Stimulated activated CD4-positive, alpha-beta T cell treated with anti-CD3 and anti-CD28 coated beads, TNF-alpha, amount 100 ng/mL, for 1 hour (primary cell): ENCODE data around the gene CCDC88C.

Experiments used
- DNase-seq, 3 donors: peaks; one replicate each; pipeline ENCODE4 v3.0.0-alpha.2; 2020; ENCODE audit warnings: low read depth in 3 of 3, low spot score in 1 of 3

Gene CCDC88C

DNA sequence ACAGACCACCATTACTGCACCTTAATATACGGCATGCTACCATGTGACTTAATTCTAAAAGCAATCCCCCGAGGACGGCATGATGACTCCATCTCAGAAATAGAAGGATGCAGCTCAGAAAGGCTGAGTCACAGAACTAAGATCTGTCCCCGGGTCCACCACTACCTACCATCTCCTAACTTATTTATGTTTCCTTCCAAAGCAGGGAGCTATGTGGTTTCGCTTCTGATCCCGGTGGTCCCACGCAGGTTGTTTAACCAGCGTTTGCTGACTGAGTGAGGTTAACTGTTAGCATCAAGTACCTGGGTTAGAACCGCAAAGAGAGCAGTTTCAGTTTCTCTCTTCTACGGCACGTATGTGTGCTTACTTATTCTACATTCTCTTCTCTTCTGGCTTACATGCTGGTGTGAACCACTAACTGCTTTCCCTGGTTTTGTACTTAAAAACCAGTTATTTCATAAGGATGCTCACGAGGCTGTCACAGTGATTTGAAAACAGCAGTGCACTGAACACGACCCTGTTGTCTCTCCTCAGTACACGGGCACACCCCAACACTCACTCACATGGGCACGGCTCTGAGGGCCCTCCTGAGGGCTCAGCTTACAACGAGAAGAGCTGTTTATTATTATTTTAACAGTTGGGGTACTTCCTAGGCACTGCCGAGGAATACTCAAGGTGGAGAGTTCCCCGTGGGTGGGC is 66.7 kb downstream of the CCDC88C start:
- DNase-seq = no peak

DNA sequence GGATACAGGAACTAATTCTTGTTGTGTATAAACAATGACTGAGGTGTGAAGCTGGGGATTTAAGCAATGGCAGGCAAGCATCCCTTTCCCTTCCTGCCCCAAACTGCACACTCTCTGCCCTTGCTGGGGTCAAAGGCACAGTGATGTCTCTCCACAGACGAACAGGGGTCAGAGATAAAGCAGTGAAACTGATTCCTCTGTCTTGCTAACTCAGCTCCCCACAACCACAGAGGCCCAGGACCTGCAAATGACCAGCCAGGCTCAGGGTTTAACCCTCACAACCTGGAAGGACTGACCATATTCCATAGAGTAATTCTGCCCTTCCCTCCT is 67.2 kb downstream of the CCDC88C start:
- no peak for DNase-seq

- peak; percentile 37 to 46 (median 44) for DNase-seq
These were observed 68.0 kb downstream of the CCDC88C start for GRCh38 chr14:91349481-91350074.

- no peak for DNase-seq
These were observed 68.7 kb downstream of the CCDC88C start for GRCh38 chr14:91348845-91349465.

DNA sequence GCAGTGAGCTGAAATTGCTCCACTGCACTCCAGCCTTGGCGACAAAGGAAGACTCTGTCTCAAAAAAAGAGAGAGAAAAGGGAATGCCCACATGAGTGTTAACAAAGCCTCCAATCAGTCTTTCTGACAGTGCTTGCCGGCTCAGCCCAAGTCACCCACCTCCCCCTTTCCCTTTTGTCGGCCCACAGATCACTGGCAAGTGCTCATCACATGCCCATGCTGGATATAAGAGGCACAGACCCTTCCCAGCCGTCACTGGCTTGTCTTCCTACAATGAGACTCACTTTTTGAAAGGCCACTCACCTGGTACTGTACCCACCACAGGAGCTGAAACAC is 70.8 kb downstream of the CCDC88C start:
- DNase-seq = no peak

GRCh38 chr14:91344096-91344495 is 73.5 kb downstream of the CCDC88C start:
- no peak for DNase-seq

- DNase-seq = no peak
These were observed 74.6 kb downstream of the CCDC88C start for GRCh38 chr14:91343051-91343450.

GRCh38 chr14:91342206-91342760 is 75.3 kb downstream of the CCDC88C start:
- no peak for DNase-seq

DNA sequence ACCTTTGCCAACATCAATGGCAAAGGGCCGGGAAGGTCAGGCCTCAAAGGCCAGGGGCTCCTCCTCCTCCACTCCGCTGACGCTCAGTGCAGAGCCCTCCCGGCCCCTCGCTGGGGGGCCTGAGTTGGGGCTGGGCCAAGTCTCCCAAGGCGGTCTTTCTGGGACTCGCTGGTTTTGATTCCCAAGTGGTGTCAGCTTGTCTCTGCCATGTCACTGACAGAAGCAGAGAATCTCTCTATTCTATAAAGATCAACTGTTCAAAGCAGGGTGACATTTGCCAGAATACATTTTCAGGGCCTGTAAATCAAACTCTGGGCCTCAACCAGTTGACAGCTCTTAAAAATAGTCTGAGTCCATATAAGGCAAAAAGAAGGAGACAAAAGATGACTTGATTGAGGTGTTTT is 75.9 kb downstream of the CCDC88C start:
- no peak for DNase-seq

DNA sequence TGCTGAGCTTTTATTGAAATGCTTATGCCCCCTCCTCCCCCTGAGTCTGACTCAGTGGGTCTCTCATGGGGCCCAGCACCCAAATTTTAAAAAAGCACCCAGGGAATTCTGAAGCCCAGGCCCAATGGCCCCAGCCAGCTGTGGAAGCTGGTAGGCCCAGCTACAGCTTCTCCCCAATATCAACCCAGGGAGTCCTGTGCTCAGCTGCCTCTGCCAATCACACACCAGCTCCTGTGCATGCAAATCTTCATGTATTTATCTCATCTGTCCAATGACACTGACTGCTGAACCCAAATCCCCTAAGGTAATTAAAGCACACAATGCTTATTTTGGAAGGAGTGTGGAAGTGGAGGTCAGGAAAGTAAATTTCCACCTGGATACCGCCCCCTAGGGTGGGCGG is 76.3 kb downstream of the CCDC88C start:
- DNase-seq = no peak

GRCh38 chr14:91339671-91340369 is 77.8 kb downstream of the CCDC88C start:
- DNase-seq = no peak

DNA sequence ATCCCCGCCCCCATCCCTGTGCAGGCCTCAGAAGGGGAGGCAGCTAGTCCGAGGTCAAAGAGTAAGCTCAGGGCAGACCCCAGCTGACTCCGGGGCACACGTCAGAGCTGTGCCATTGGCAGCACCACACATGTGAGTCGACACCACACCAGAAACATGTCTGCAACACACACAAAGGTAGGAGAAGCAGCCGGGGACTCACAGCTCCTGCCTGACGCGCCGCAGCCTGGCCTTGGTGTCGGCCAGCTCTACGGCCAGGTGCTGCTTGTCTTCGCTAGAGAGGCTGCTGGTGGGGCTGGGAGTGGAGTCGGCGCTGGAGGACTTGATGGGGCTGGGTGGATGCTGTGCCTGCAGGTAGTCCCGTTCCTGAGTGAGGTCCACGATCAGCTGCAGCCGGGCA is 78.5 kb downstream of the CCDC88C start:
- DNase-seq = no peak

GRCh38 chr14:91338379-91338778 is 79.2 kb downstream of the CCDC88C start:
- no peak for DNase-seq

GRCh38 chr14:91337699-91338335 is 79.8 kb downstream of the CCDC88C start:
- no peak for DNase-seq

DNA sequence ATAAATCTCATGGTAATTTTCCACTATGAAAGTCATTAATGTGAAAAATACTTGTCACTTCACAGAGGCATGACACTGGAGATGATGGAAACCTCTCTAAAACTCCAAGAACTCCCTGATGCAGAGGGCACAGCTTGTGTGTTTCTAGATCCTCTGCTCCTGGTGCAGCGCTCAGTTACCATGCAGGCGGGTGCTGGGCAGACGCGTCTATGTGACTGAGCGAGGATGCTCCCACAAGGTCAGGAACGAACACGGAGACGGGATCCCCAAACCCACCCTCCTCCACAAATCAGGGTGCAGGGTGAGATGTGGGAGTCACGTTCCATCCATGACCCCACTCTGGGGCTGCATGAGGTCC is 81.5 kb downstream of the CCDC88C start:
- DNase-seq = no peak

- no peak for DNase-seq
These were observed 82.2 kb downstream of the CCDC88C start for GRCh38 chr14:91335191-91336092.

GRCh38 chr14:91333650-91334039 is 84.0 kb downstream of the CCDC88C start:
- no peak for DNase-seq

DNA sequence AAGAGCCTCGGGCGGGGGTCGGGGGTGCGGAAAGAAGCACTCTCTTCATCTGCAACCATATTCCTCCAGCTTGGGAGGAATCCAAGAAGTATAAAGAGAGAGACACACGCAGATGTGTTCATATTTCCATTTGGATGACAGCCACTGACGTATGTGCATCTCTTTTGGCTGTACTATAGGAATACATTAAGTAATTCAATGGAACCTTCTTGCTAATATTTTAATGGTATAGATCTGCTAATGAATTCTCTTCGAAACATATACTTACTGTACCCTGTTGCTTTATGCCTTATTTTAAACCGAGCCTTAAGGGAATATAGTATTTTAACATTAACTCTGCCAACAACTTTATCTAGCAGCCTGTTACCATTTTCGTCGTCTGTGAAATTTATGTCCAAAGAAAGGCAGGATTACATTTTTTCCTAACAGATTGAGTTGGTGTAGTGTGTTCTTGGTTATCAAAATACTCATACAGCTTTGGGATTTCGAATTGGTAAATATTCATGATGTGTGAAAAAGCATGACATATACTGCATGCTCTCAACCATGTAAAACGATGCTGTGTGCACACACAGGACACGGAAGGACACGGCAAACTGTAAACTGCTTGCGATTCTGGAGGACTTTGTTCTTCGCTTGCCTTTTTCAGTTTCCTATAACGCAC is 84.5 kb downstream of the CCDC88C start:
- no peak for DNase-seq

DNA sequence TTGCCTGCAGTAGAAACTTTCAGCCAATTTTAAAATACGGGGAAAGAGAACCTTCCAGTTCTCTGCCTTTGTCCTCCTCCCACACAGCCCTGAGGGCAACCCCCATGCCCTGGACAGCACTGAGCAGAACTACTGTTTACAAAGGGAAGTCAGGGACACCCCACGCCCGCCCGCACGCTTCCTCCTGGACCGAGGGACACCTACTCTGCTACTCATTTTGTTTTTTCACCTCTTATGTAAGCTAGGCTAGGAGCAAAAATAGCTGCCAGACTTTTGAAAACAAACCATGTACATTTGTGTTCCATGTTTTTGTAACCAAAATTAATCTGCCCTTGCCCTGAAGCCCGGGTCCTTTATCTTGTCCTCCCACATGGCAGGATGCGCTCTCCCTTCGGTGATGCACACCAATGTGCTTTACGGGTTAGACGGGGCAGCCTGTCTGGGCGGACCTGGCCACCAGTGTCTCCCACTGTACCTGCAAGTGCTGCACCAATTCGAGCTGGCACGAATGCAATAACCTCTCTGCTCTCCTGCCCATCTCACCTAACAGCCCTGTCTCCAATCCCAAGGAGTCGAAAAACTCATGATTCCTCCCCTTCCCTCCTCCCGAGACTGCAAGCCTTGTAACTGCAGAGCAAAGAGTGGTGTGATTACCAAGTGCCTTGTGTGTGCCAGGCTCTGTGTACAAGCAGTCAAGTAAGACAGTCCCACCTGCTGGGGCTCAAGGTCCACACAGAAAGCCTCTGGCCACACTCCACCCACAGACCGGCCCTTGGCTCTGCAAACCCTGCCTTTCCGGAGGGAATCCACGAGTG is 85.2 kb downstream of the CCDC88C start:
- DNase-seq = no peak
